Measurements from ENCODE around the gene ZNF766. TPM values are rescaled to one million over a fixed set of nuclear protein-coding genes. Genes with fewer than 3 reads are reported as not detected.

The ZNF766 gene
- total RNA-seq, 1 donor from 2014 or later = 8.4 TPM

- no peak overlapping the region for H3K9ac ChIP-seq (ENCODE audit: low read depth in 1 of 3, low read length in 3 of 3)
- H3K9me3 ChIP-seq (ENCODE audit: control insufficient read depth in 3 of 3, low read length in 3 of 3) = no peaks in the 10 kb centered on the region
- H3K4me3 ChIP-seq (ENCODE audit: low read length in 3 of 3) = no peak overlapping the region
- H3K36me3 ChIP-seq (ENCODE audit: control insufficient read depth in 3 of 3, insufficient read depth in 3 of 3, low read length in 3 of 3) = peaks cover 9 to 18% (median 15%) of the 10 kb centered on the region in 3 donors
- H3K27ac ChIP-seq (ENCODE audit: low read depth, low read length) = no peak overlapping the region
- H3K27me3 ChIP-seq (ENCODE audit: control insufficient read depth in 3 of 3, insufficient read depth in 3 of 3, low read length in 3 of 3) = no peaks in the 10 kb centered on the region
- no peaks in the 10 kb centered on the region for H3K4me1 ChIP-seq (ENCODE audit: control insufficient read depth in 3 of 3, insufficient read depth in 3 of 3, low read length in 3 of 3)
Observed at GRCh38 chr19:52345162-52345561, 75.8 kb downstream of the ZNF766 start.

Small RNAs within 50 kb of the gene (small RNA-seq; reads per million reads assigned to genes)
- gene MIR643 (0.12 reads per million), gene MIR6801 (not detected), gene RF00019 (not detected)

Other genes with a start within 250 kb of the ZNF766 start
- gene ZNF614, start 241.2 kb upstream of the ZNF766 start, total RNA-seq = 7.8 TPM
- 11.5 TPM for gene ZNF432, start 220.7 kb upstream of the ZNF766 start, total RNA-seq
- gene ZNF841, start 173.8 kb upstream of the ZNF766 start, total RNA-seq = 19.8 TPM
- gene ZNF616, start 129.6 kb upstream of the ZNF766 start, total RNA-seq = 6.8 TPM
- 5.7 TPM for gene ZNF836, start 98.0 kb upstream of the ZNF766 start, total RNA-seq
- gene PPP2R1A, start 79.5 kb upstream of the ZNF766 start, total RNA-seq = 65.8 TPM
- gene ZNF480, start 27.6 kb downstream of the ZNF766 start, total RNA-seq = 2.6 TPM
- gene ZNF610, start 66.7 kb downstream of the ZNF766 start, total RNA-seq = 5.7 TPM
- gene ZNF880, start 100.3 kb downstream of the ZNF766 start, total RNA-seq = 30.8 TPM
- gene ZNF528, start 128.3 kb downstream of the ZNF766 start, total RNA-seq = 14.1 TPM
- gene ZNF534, start 159.6 kb downstream of the ZNF766 start, total RNA-seq = 0.52 TPM
- gene ZNF578, start 184.0 kb downstream of the ZNF766 start, total RNA-seq = 5.7 TPM

Data from skeletal muscle tissue (tissue), 5 donors.